SK-N-MC (cell line): ENCODE data around the gene HK3.
"Not testable (repeated sequence)": the region's sequence is repeated elsewhere in the genome, so short reads cannot be mapped to it uniquely, and the experiment has no call there.

Experiments
- DNase-seq: peaks from one replicate; pipeline ENCODE4 v3.0.0-alpha.2; 2011; ENCODE audit warnings: low read depth, low spot score
- H3K27ac ChIP-seq: fragments of 200-600 bp; sonication (generic); 2 replicates; pipeline ENCODE4 v1.5.1; 2016; ENCODE audit warnings: mixed run types
- H3K36me3 ChIP-seq: fragments of 200-600 bp; sonication (generic); 2 replicates; pipeline ENCODE4 v1.6.1; 2017; ENCODE audit warnings: antibody characterized with exemption, low read length, mixed read lengths; ENCODE audit not compliant: insufficient read depth
- H3K4me3 ChIP-seq: fragments of 200-600 bp; sonication (generic); 2 replicates; pipeline ENCODE4 v1.5.1; 2016
- H3K9ac ChIP-seq: fragments of 200-600 bp; sonication (generic); 2 replicates; pipeline ENCODE4 v1.8.0; 2017; ENCODE audit warnings: mixed run types, mixed read lengths; ENCODE audit not compliant: insufficient read length
- H3K9me3 ChIP-seq: fragments of 200-600 bp; sonication (generic); 2 replicates; pipeline ENCODE4 v1.6.1; 2017; ENCODE audit warnings: low read depth, mild to moderate bottlenecking, antibody characterized with exemption, low read length, moderate library complexity, mixed read lengths
- EZH2 ChIP-seq: fragments of 200-600 bp; sonication (generic); IDR thresholded peaks from one replicate; pipeline ENCODE4 v1.6.1; 2017; ENCODE audit warnings: antibody characterized with exemption
- FOXP2 ChIP-seq: optimal IDR thresholded peaks from 2 replicates; pipeline ENCODE3; 2011; ENCODE audit warnings: mild to moderate bottlenecking, moderate library complexity; ENCODE audit not compliant: insufficient read depth; ENCODE audit errors: extremely low read length, control extremely low read depth
- POLR2AphosphoS5 ChIP-seq: IDR thresholded peaks from 2 replicates; pipeline ENCODE4 v1.6.1; 2012; ENCODE audit warnings: mild to moderate bottlenecking, low read depth, low read length, borderline replicate concordance

The HK3 gene

GRCh38 chr5:176876506-176877431 lies 22.4 kb downstream of the HK3 start:
- H3K9ac ChIP-seq, result no peak overlapping the region
- no peak overlapping the region for H3K4me3 ChIP-seq
- no peak for DNase-seq
- H3K9me3 ChIP-seq, result no peaks in the 10 kb centered on the region
- H3K36me3 ChIP-seq, result no peaks in the 10 kb centered on the region
- TF ChIP-seq FOXP2 (no peak), EZH2 (no peak), POLR2AphosphoS5 (no peak)
- H3K27ac ChIP-seq, result no peak overlapping the region

- Histone ChIP-seq H3K9ac (no peak overlapping the region), H3K36me3 (no peaks in the 10 kb centered on the region), H3K27ac (no peak overlapping the region), H3K9me3 (no peaks in the 10 kb centered on the region), H3K4me3 (no peak overlapping the region)
- no peak for DNase-seq
- no peak for TF ChIP-seq EZH2
- peak; percentile 20; the same call in 1 of the 2 replicates for TF ChIP-seq POLR2AphosphoS5
- no peak for TF ChIP-seq FOXP2
Observed at GRCh38 chr5:176875783-176876505, 23.2 kb downstream of the HK3 start.

GRCh38 chr5:176875014-176875550 lies 24.1 kb downstream of the HK3 start:
- Histone ChIP-seq H3K9ac (no peak overlapping the region), H3K36me3 (no peaks in the 10 kb centered on the region), H3K27ac (no peak overlapping the region), H3K9me3 (no peaks in the 10 kb centered on the region), H3K4me3 (no peak overlapping the region)
- no peak for DNase-seq
- no peak for TF ChIP-seq POLR2AphosphoS5
- no peak for TF ChIP-seq EZH2
- TF ChIP-seq FOXP2, result no peak

GRCh38 chr5:176874198-176874780 lies 24.9 kb downstream of the HK3 start:
- no peak overlapping the region for H3K9ac ChIP-seq
- H3K27ac ChIP-seq, result no peak overlapping the region
- no peaks in the 10 kb centered on the region for H3K9me3 ChIP-seq
- H3K36me3 ChIP-seq, result no peaks in the 10 kb centered on the region
- no peak overlapping the region for H3K4me3 ChIP-seq
- DNase-seq, result no peak
- TF ChIP-seq EZH2, result no peak

GRCh38 chr5:176873541-176874172 lies 25.5 kb downstream of the HK3 start:
- Histone ChIP-seq H3K4me3 (no peak overlapping the region), H3K9me3 (no peaks in the 10 kb centered on the region), H3K36me3 (no peaks in the 10 kb centered on the region), H3K27ac (no peak overlapping the region), H3K9ac (no peak overlapping the region)
- TF ChIP-seq POLR2AphosphoS5 (no peak), EZH2 (no peak), FOXP2 (no peak)
- no peak for DNase-seq

- not testable (repeated sequence) for H3K36me3 ChIP-seq, DNase-seq
Observed at GRCh38 chr5:176873011-176873410, 26.1 kb downstream of the HK3 start.

GRCh38 chr5:176872586-176872985 lies 26.6 kb downstream of the HK3 start:
- not testable (repeated sequence) for H3K9ac ChIP-seq, H3K9me3 ChIP-seq, H3K36me3 ChIP-seq, DNase-seq, H3K4me3 ChIP-seq, H3K27ac ChIP-seq

More at GRCh38 chr5:176873011-176873410, 26.1 kb downstream of the HK3 start:
- not testable (repeated sequence) for H3K27ac ChIP-seq, H3K4me3 ChIP-seq, H3K9ac ChIP-seq, H3K9me3 ChIP-seq

- not testable (repeated sequence) for DNase-seq, H3K36me3 ChIP-seq, H3K9ac ChIP-seq, H3K4me3 ChIP-seq, H3K27ac ChIP-seq, H3K9me3 ChIP-seq
Observed at GRCh38 chr5:176870644-176871043, 28.5 kb downstream of the HK3 start.
